HTERT RPE-1 (cell line): ENCODE data around the gene ATP8A1.

Experiments
- in situ Hi-C: fragments of 300-500 bp; cut with MboI; formaldehyde crosslinking; loops from 4 replicates; pipeline ENCODE4 v1.14.3; 2020; ENCODE audit warnings: low sequenced_read_pairs

Gene ATP8A1

GRCh38 chr4:42425146-42426065 lies 231.5 kb downstream of the ATP8A1 start:
- in situ Hi-C loops = no loop called here

GRCh38 chr4:42420140-42420539 lies 236.8 kb downstream of the ATP8A1 start:
- in situ Hi-C loops = no loop called here

GRCh38 chr4:42417550-42417949 lies 239.4 kb downstream of the ATP8A1 start:
- in situ Hi-C loops = no loop called here

GRCh38 chr4:42416017-42416416 lies 240.9 kb downstream of the ATP8A1 start:
- in situ Hi-C loops = no loop called here

- in situ Hi-C loops = no loop called here
These were observed 241.6 kb downstream of the ATP8A1 start for GRCh38 chr4:42415281-42415680.

- in situ Hi-C loops = no loop called here
These were observed 244.7 kb downstream of the ATP8A1 start for GRCh38 chr4:42412251-42412650.

GRCh38 chr4:42411803-42412202 lies 245.1 kb downstream of the ATP8A1 start:
- in situ Hi-C loops = no loop called here

- in situ Hi-C loops = no loop called here
These were observed 246.5 kb downstream of the ATP8A1 start for GRCh38 chr4:42410446-42410845.

- in situ Hi-C loops = no loop called here
These were observed 252.9 kb downstream of the ATP8A1 start for GRCh38 chr4:42404001-42404400.

- in situ Hi-C loops = no loop called here
These were observed 255.7 kb downstream of the ATP8A1 start for GRCh38 chr4:42401171-42401570.

GRCh38 chr4:42399393-42399792 lies 257.5 kb downstream of the ATP8A1 start:
- in situ Hi-C loops = no loop called here

GRCh38 chr4:42398871-42399331 lies 258.0 kb downstream of the ATP8A1 start:
- in situ Hi-C loops = no loop called here

- in situ Hi-C loops = no loop called here
These were observed 258.6 kb downstream of the ATP8A1 start for GRCh38 chr4:42398171-42398870.

GRCh38 chr4:42397635-42398170 lies 259.2 kb downstream of the ATP8A1 start:
- in situ Hi-C loops = no loop called here

- in situ Hi-C loops = no loop called here
These were observed 259.9 kb downstream of the ATP8A1 start, which contains the start of gene SHISA3 for GRCh38 chr4:42396752-42397634. TSS of gene SHISA3 (plus strand) at chr4:42397488. CDS start at chr4:42398057, 569 bp downstream.

- in situ Hi-C loops = no loop called here
These were observed 260.5 kb downstream of the ATP8A1 start for GRCh38 chr4:42396361-42396751.

- in situ Hi-C loops = no loop called here
These were observed 261.3 kb downstream of the ATP8A1 start for GRCh38 chr4:42395595-42395994.

GRCh38 chr4:42392436-42392835 lies 264.5 kb downstream of the ATP8A1 start:
- in situ Hi-C loops = no loop called here

- in situ Hi-C loops = no loop called here
These were observed 264.9 kb downstream of the ATP8A1 start for GRCh38 chr4:42391981-42392380.

GRCh38 chr4:42391355-42391664 lies 265.6 kb downstream of the ATP8A1 start:
- in situ Hi-C loops = no loop called here
